B cell (primary cell): ENCODE data around the gene NDUFA13.

Source experiments
- EZH2 ChIP-seq: IDR thresholded peaks from 2 replicates; pipeline ENCODE4 v1.6.1; 2012; ENCODE audit warnings: borderline replicate concordance, low read depth, mild to moderate bottlenecking, moderate library complexity, low read length; ENCODE audit not compliant: insufficient read depth, poor library complexity, severe bottlenecking
- TF ChIP-seq, protein P1 (sequence below): fragments of 200-600 bp; IDR thresholded peaks from one replicate; pipeline ENCODE4 v1.8.0; 2022; ENCODE audit warnings: antibody characterized with exemption, mild to moderate bottlenecking

DNA sequence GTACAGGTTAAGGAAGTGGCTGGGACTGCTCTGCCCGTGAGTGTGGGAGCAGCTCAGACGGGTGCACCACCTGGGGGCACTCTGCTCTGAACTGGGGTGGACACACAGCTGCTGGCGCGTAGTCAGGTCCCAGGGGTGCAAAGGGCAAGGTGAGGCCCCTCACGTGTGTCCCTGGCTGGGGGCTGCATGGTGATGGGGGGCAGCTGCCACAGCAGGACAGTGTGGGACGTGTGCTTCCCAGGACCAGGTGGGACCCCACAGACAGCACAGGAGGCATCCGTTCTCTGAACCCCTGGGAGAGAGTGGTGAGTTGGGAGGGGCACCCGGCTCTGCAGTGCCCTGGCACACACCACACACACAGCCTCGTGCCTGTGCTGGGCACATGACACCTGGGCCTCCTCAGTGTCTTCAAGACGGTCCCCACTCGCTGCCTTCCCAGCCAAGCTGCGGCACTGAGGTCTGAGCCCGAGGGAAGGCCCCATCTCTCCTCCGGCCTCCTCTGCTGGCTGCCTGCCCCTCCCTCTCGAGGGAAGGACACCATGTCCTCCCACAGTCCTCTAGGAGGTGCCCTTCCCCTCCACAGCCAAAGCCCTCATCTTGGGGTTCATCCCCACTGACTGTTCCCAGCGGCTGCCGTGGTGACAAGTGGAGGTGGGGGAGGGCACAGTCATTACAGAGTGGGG, 46.8 kb downstream of the NDUFA13 start:
- TF ChIP-seq, protein P1, sequence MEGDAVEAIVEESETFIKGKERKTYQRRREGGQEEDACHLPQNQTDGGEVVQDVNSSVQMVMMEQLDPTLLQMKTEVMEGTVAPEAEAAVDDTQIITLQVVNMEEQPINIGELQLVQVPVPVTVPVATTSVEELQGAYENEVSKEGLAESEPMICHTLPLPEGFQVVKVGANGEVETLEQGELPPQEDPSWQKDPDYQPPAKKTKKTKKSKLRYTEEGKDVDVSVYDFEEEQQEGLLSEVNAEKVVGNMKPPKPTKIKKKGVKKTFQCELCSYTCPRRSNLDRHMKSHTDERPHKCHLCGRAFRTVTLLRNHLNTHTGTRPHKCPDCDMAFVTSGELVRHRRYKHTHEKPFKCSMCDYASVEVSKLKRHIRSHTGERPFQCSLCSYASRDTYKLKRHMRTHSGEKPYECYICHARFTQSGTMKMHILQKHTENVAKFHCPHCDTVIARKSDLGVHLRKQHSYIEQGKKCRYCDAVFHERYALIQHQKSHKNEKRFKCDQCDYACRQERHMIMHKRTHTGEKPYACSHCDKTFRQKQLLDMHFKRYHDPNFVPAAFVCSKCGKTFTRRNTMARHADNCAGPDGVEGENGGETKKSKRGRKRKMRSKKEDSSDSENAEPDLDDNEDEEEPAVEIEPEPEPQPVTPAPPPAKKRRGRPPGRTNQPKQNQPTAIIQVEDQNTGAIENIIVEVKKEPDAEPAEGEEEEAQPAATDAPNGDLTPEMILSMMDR: no peak
- TF ChIP-seq EZH2: no peak
